Measurements from ENCODE around the gene MRPL12. TPM values are rescaled to one million over a fixed set of nuclear protein-coding genes. Genes with fewer than 3 reads are reported as not detected.

MRPL12 gene
- total RNA-seq, 1 donor from 2014 or later, result 11.6 TPM

- no peak for TF ChIP-seq CTCF (IDR thresholded peaks at IDR 0.05; ENCODE audit: insufficient read depth, low read length, severe bottlenecking)
- no peak overlapping the region for H3K4me3 ChIP-seq (ENCODE audit: low read depth, low read length)
- FAIRE-seq, result no peak
- no peak for DNase-seq (ENCODE audit: low read depth)
- H3K36me3 ChIP-seq (ENCODE audit: control insufficient read depth, insufficient read depth, low read length), result no peaks in the 10 kb centered on the region
- H3K27me3 ChIP-seq (ENCODE audit: control insufficient read depth, insufficient read depth, low read length), result no peaks in the 10 kb centered on the region
Observed at GRCh38 chr17:81741049-81741593, 38.0 kb downstream of the MRPL12 start.

DNA sequence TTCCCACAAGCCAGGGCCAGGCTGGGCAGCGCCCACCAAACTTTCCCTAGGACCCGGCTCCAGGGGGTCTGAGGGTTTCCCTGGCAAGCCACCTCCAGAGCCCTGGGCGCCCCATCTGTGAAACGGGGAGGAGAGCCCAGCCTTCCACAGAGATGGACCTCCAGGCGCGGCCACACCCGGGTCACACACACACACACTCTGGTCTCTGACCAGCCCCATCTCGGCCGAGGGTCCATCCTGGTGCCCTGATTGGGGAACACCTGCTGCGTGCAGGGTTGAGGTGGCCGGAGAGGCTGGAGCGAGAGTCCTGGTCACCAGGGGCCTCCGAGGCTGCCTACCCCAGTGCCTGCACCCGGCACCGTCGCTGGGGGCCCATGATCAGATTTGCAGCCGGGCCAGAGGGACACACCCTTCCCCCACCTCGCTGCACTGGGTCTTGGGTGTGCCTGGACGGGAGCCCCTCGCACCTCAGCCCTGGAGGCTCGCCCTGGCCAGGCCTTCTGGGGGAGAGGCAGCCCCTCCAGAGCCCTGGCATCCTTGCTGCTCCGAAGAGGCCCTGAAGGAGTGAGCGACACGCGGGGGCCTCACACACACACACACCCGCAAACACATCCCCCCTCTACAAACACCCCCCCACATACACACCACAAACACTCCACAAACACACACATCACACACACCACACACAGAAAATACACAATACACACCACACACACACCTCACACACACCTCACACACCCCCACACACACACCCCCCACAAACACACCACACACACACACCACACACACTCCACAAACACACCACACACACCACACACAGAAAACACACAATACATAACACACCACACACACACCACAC, 38.7 kb downstream of the MRPL12 start:
- FAIRE-seq (no peak), DNase-seq (ENCODE audit: low read depth) (no peak)
- Histone ChIP-seq H3K4me3 (ENCODE audit: low read depth, low read length) (no peak overlapping the region), H3K27me3 (ENCODE audit: control insufficient read depth, insufficient read depth, low read length) (no peaks in the 10 kb centered on the region), H3K36me3 (ENCODE audit: control insufficient read depth, insufficient read depth, low read length) (no peaks in the 10 kb centered on the region)
- TF ChIP-seq CTCF (IDR thresholded peaks at IDR 0.05; ENCODE audit: insufficient read depth, low read length, severe bottlenecking), result no peak

Other genes with a start within 250 kb of the MRPL12 start
- 2,981 and 3,623 TPM in 2 replicates for gene ACTG1, start 190.6 kb upstream of the MRPL12 start, total RNA-seq
- 1.2 and 1.3 TPM in 2 replicates for gene FSCN2, start 175.0 kb upstream of the MRPL12 start, total RNA-seq
- 10.5 and 12.8 TPM in 2 replicates for gene FAAP100, start 151.0 kb upstream of the MRPL12 start, total RNA-seq
- gene NPLOC4, start 66.3 kb upstream of the MRPL12 start, total RNA-seq, result 60.0 and 61.2 TPM in 2 replicates
- 0.53 and 0.64 TPM in 2 replicates for gene TSPAN10, start 66.2 kb upstream of the MRPL12 start, total RNA-seq
- not detected in 2 replicates for gene PDE6G, start 46.8 kb upstream of the MRPL12 start, total RNA-seq
- 47.7 and 73.7 TPM in 2 replicates for gene OXLD1, start 36.8 kb upstream of the MRPL12 start, total RNA-seq
- 6.8 and 10.2 TPM in 2 replicates for gene CCDC137, start 36.6 kb upstream of the MRPL12 start, total RNA-seq
- 23.0 and 25.8 TPM in 2 replicates for gene ARL16, start 19.6 kb upstream of the MRPL12 start, total RNA-seq
- gene HGS, start 19.4 kb upstream of the MRPL12 start, total RNA-seq, result 77.7 and 84.4 TPM in 2 replicates
- gene SLC25A10, start 8.9 kb downstream of the MRPL12 start, total RNA-seq, result 20.3 and 21.1 TPM in 2 replicates
- not detected in 2 replicates for gene GCGR, start 100.8 kb downstream of the MRPL12 start, total RNA-seq
- 25.8 and 32.6 TPM in 2 replicates for gene MCRIP1, start 129.9 kb downstream of the MRPL12 start, total RNA-seq
- 0.13 TPM in 1 of 2 replicates, not detected in the other for gene PPP1R27, start 131.7 kb downstream of the MRPL12 start, total RNA-seq
- 673 and 821 TPM in 2 replicates for gene P4HB, start 157.2 kb downstream of the MRPL12 start, total RNA-seq
- 57.4 and 67.0 TPM in 2 replicates for gene ARHGDIA, start 168.0 kb downstream of the MRPL12 start, total RNA-seq
- 105 and 145 TPM in 2 replicates for gene ALYREF, start 188.2 kb downstream of the MRPL12 start, total RNA-seq
- 237 and 251 TPM in 2 replicates for gene ANAPC11, start 188.4 kb downstream of the MRPL12 start, total RNA-seq
- gene NPB, start 198.9 kb downstream of the MRPL12 start, total RNA-seq, result 0.26 and 0.51 TPM in 2 replicates
- gene PCYT2, start 208.0 kb downstream of the MRPL12 start, total RNA-seq, result 16.5 and 29.5 TPM in 2 replicates
- gene SIRT7, start 214.8 kb downstream of the MRPL12 start, total RNA-seq, result 48.4 and 62.2 TPM in 2 replicates
- 16.8 and 19.6 TPM in 2 replicates for gene MAFG, start 224.4 kb downstream of the MRPL12 start, total RNA-seq
- 152 and 178 TPM in 2 replicates for gene PYCR1, start 233.9 kb downstream of the MRPL12 start, total RNA-seq
- gene MYADML2, start 243.9 kb downstream of the MRPL12 start, total RNA-seq, result not detected in 2 replicates